Panc1 (cell line): ENCODE measurements around the gene CHRNA7. TPM values are rescaled to one million over a fixed set of nuclear protein-coding genes. Genes with fewer than 3 reads are reported as not detected.

ENCODE experiments used
- ATAC-seq: fragments of 200-7000 bp; cut with Tn5 transposase; 2 replicates; pipeline ENCODE4 v1.9.1; 2020; ENCODE audit warnings: mild to moderate bottlenecking, moderate library complexity
- BruUV-seq: library from RNA; stranded (reverse); fragments of 400-500 nt; replicated peaks from 2 replicates; lab custom pipeline; 2021; lab: Mats Ljungman, UMichigan
- CTCF ChIA-PET: fragments of 300-600 bp; sonication (Branson Sonifier 250); formaldehyde crosslinking; loops from one replicate; lab custom pipeline; 2022; ENCODE audit warnings: antibody characterized with exemption; lab: Charles Lee
- POLR2A ChIA-PET: fragments of 300-600 bp; sonication (Branson Sonifier 250); formaldehyde crosslinking; loops from one replicate; lab custom pipeline; 2022; ENCODE audit warnings: antibody characterized with exemption; lab: Charles Lee
- DNase-seq: peaks from one replicate; pipeline ENCODE4 v3.0.0-alpha.2; 2010; ENCODE audit warnings: low read depth, low spot score
- H3K27ac ChIP-seq: 2 replicates; pipeline ENCODE4 v1.5.1; 2011; ENCODE audit warnings: mild to moderate bottlenecking, low read length, inconsistent platforms
- H3K27me3 ChIP-seq: fragments of 200-500 bp; sonication (Bioruptor generic); 2 replicates; pipeline ENCODE4 v1.6.0; 2014; ENCODE audit warnings: low read length, inconsistent platforms; ENCODE audit not compliant: control insufficient read depth, insufficient read depth
- H3K36me3 ChIP-seq: fragments of 200-500 bp; sonication (Bioruptor generic); 2 replicates; pipeline ENCODE4 v1.5.1; 2014; ENCODE audit warnings: inconsistent platforms, mild to moderate bottlenecking, low read length, moderate library complexity; ENCODE audit not compliant: control insufficient read depth, insufficient read depth
- H3K4me1 ChIP-seq: 2 replicates; pipeline ENCODE4 v1.5.1; 2011; ENCODE audit warnings: inconsistent platforms, mild to moderate bottlenecking, low read length, moderate library complexity; ENCODE audit not compliant: control insufficient read depth, insufficient read depth
- H3K4me3 ChIP-seq, 2 experiments: 2 replicates each; pipeline ENCODE4 v1.5.1; 2011 to 2012; ENCODE audit warnings: low read depth in 2 of 2, low read length in 2 of 2, mild to moderate bottlenecking in 2 of 2, inconsistent platforms in 1 of 2, moderate library complexity in 1 of 2
- H3K9me3 ChIP-seq: fragments of 200-500 bp; sonication (Bioruptor generic); 2 replicates; pipeline ENCODE4 v1.5.1; 2014; ENCODE audit warnings: low read depth, mild to moderate bottlenecking, inconsistent platforms, low read length, moderate library complexity; ENCODE audit not compliant: control insufficient read depth, insufficient read depth
- CTCF ChIP-seq: fragments of 450-650 bp; IDR thresholded peaks from 2 replicates; pipeline ENCODE4 v1.5.1; 2017; ENCODE audit warnings: mild to moderate bottlenecking
- POLR2AphosphoS5 ChIP-seq: IDR thresholded peaks from 2 replicates; pipeline ENCODE4 v1.6.1; 2012; ENCODE audit warnings: mild to moderate bottlenecking, low read depth, low read length, moderate library complexity
- REST ChIP-seq, 2 experiments: IDR thresholded peaks; 2 replicates each; pipeline ENCODE4 v1.6.1; 2011 to 2012; ENCODE audit warnings: low read depth in 2 of 2, control low read depth in 1 of 2, low read length in 1 of 2, mild to moderate bottlenecking in 1 of 2, moderate library complexity in 1 of 2; ENCODE audit not compliant: insufficient read depth in 1 of 2
- SIN3A ChIP-seq: IDR thresholded peaks from 2 replicates; pipeline ENCODE4 v1.6.1; 2012; ENCODE audit warnings: low read depth, mild to moderate bottlenecking, low read length, moderate library complexity, borderline replicate concordance; ENCODE audit not compliant: insufficient read depth
- TCF7L2 ChIP-seq: IDR thresholded peaks from 2 replicates; pipeline ENCODE4 v1.6.1; 2011; ENCODE audit warnings: mild to moderate bottlenecking, low read depth, low read length, inconsistent platforms
- in situ Hi-C: cut with HindIII; loops from 2 replicates; pipeline ENCODE4 v1.10.0; 2016; ENCODE audit warnings: low sequenced_read_pairs, low pct_unique_long_range_greater_than_20kb
- intact Hi-C: fragments of 100-400 bp; cut with micrococcal nuclease; formaldehyde crosslinking; loops from one replicate; pipeline ENCODE4 v1.10.0; 2022; ENCODE audit not compliant: unreplicated experiment
- total RNA-seq: library from RNA; stranded (reverse); gene quantifications from one replicate; pipeline ENCODE4 v1.2.1, GENCODE V29; 2021; ENCODE audit not compliant: unreplicated experiment

Gene CHRNA7
- total RNA-seq, 1 experiment from 2014 or later: 3.3 TPM

- Histone ChIP-seq H3K4me1 (no peaks in the 10 kb centered on the region), H3K9me3 (no peaks in the 10 kb centered on the region), H3K27ac (no peak overlapping the region), H3K4me3 (no peak overlapping the region), H3K27me3 (peaks cover 15% of the 10 kb centered on the region), H3K36me3 (peaks cover 2% of the 10 kb centered on the region; the same call in 1 of the 2 replicates)
- ChIA-PET POLR2A (no interaction called here), CTCF (no interaction called here)
- DNase-seq (no peak), ATAC-seq (no peak)
- intact Hi-C loops: loop anchor here (10.0 kb wide), 1 partner anchor 81 kb away; no protein-coding TSS in a partner anchor
- no TSS peak for BruUV-seq
- in situ Hi-C loops: no loop called here
- TF ChIP-seq CTCF (no peak), SIN3A (no peak), POLR2AphosphoS5 (no peak), TCF7L2 (no peak), REST (IDR thresholded peaks at IDR 0.05; ENCODE audit: insufficient read depth in 1 of 2, low read depth in 2 of 2, low read length in 1 of 2) (no peak)
Observed at GRCh38 chr15:32034106-32034505, 3.8 kb downstream of the CHRNA7 start.

- Histone ChIP-seq H3K27ac (no peak overlapping the region), H3K27me3 (peaks cover 14% of the 10 kb centered on the region), H3K9me3 (no peaks in the 10 kb centered on the region), H3K4me1 (no peaks in the 10 kb centered on the region), H3K4me3 (no peak overlapping the region), H3K36me3 (peaks cover 2% of the 10 kb centered on the region; the same call in 1 of the 2 replicates)
- ATAC-seq: no peak
- TF ChIP-seq SIN3A: no peak
- TF ChIP-seq CTCF: no peak
- no peak for TF ChIP-seq POLR2AphosphoS5
- no peak for TF ChIP-seq REST (IDR thresholded peaks at IDR 0.05; ENCODE audit: insufficient read depth in 1 of 2, low read depth in 2 of 2, low read length in 1 of 2)
- TF ChIP-seq TCF7L2: no peak
- in situ Hi-C loops (no loop called here), intact Hi-C loops (loop anchor here (10.0 kb wide), 1 partner anchor 80 kb away; no protein-coding TSS in a partner anchor)
- DNase-seq: no peak
- no TSS peak for BruUV-seq
- ChIA-PET CTCF (no interaction called here), POLR2A (no interaction called here)
Observed at GRCh38 chr15:32035285-32035684, 5.0 kb downstream of the CHRNA7 start.
